Measurements from ENCODE around the gene SAMMSON.

DNA sequence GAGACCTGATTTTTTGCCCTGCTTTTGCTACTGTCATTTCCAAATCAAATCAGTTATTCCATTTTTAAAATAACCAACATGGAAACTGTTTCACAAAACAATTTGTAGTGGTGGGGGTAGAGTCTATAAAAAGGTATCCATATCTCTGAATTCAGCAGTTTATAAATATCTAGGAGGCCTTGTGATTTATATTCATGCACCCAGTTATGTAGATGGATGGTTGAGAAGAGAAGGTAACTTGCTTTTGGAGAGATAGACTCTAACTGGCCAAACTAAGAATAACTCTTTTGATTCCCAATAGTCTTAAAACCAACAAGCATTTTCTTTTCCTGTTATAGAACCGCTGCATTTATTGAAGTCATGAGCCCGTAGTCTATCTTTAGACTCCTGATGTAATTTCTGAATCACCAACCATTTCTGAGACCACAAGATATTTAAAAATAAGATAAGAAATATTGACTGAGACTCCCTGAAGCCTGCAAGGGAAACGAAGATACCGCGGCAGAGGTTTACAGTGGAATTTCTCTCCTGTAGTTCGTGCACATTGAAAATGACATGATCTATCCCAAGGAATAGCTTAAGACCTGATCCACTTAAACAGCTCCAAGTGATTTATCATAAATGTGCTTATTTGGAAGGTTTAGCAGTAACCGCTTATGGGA is 68.5 kb downstream of the SAMMSON start:
- TF ChIP-seq, protein P1, sequence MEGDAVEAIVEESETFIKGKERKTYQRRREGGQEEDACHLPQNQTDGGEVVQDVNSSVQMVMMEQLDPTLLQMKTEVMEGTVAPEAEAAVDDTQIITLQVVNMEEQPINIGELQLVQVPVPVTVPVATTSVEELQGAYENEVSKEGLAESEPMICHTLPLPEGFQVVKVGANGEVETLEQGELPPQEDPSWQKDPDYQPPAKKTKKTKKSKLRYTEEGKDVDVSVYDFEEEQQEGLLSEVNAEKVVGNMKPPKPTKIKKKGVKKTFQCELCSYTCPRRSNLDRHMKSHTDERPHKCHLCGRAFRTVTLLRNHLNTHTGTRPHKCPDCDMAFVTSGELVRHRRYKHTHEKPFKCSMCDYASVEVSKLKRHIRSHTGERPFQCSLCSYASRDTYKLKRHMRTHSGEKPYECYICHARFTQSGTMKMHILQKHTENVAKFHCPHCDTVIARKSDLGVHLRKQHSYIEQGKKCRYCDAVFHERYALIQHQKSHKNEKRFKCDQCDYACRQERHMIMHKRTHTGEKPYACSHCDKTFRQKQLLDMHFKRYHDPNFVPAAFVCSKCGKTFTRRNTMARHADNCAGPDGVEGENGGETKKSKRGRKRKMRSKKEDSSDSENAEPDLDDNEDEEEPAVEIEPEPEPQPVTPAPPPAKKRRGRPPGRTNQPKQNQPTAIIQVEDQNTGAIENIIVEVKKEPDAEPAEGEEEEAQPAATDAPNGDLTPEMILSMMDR (IDR thresholded peaks at IDR 0.05 in 8 of 11, conservative IDR thresholded peaks at IDR 0.05 in 3 of 11), result no peak
- TF ChIP-seq POLR2A (IDR thresholded peaks at IDR 0.05), result no peak
- no peak for TF ChIP-seq POLR2AphosphoS5 (IDR thresholded peaks at IDR 0.05)
